ENCODE results near the gene CDCA4.

DNA sequence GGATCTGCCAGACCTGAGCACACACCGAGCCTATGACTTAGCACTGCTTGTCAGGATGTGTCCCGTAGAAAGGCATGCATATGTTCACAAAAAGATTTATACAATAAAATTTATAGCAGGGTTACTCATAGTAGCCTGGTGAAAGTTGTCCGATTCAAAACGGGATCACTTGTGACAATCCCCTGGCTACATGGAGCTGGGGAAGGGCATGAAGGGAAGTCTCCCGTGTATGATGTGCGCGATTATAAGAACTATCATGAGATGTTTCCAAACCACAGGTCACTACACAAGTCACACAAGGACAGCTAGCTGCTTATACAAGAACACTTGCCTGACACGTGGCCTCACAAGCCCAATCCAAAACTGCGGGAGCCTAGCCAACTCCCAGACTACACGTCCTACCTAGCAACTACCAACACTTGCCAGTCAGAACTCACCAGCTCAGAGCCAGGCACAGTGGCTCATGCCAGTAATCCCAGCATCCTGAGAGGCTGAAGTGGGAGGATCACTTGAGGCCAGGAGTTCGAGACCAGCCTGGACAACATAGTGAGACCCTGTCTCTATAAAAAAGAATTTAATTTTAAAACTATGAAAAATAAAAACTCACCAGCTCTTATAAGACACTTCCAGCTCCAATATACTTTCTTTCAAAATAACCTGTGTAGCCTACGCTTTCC is 7.5 kb upstream of the CDCA4 start:
- TF ChIP-seq GATA2 (IDR thresholded peaks at IDR 0.05; ENCODE audit: low read depth, low read length), result no peak
- TF ChIP-seq GATA3 (IDR thresholded peaks at IDR 0.05; ENCODE audit: low read depth, low read length), result no peak

All from SH-SY5Y (cell line).